MCF 10A (cell line): ENCODE data around the gene ARSA. TPM values are rescaled to one million over a fixed set of nuclear protein-coding genes. Genes with fewer than 3 reads are reported as not detected.

Experiments
- BruUV-seq: library from RNA; stranded (reverse); fragments of 400-500 nt; replicated peaks from 2 replicates; lab custom pipeline; 2021; lab: Mats Ljungman, UMichigan
- CTCF ChIA-PET: fragments of 300-600 bp; sonication (Branson Sonifier 250); formaldehyde crosslinking; extraction: SDS; loops from one replicate; lab custom pipeline; 2021; ENCODE audit warnings: antibody characterized with exemption, inconsistent platforms; lab: Yijun Ruan, JAX
- POLR2A ChIA-PET: fragments of 300-600, 350-650 bp; sonication (Branson Sonifier 250); formaldehyde crosslinking; extraction: SDS; loops from one replicate; lab custom pipeline; 2020; ENCODE audit warnings: antibody characterized with exemption, inconsistent platforms; lab: Yijun Ruan, JAX
- DNase-seq: peaks from one replicate; pipeline ENCODE4 v3.0.0-alpha.2; 2018; ENCODE audit not compliant: unreplicated experiment
- H3K27ac Mint-ChIP-seq: one replicate; pipeline ENCODE4 v1.8.0; 2022; ENCODE audit warnings: mild to moderate bottlenecking, low read depth, mixed read lengths; ENCODE audit not compliant: unreplicated experiment
- H3K27me3 Mint-ChIP-seq: one replicate; pipeline ENCODE4 v1.8.0; 2022; ENCODE audit warnings: mixed read lengths; ENCODE audit not compliant: insufficient read depth, unreplicated experiment
- H3K36me3 Mint-ChIP-seq: one replicate; pipeline ENCODE4 v1.8.0; 2022; ENCODE audit warnings: mild to moderate bottlenecking, moderate library complexity, mixed read lengths; ENCODE audit not compliant: insufficient read depth, unreplicated experiment
- H3K4me1 Mint-ChIP-seq: one replicate; pipeline ENCODE4 v1.8.0; 2022; ENCODE audit warnings: mixed read lengths; ENCODE audit not compliant: insufficient read depth, unreplicated experiment
- H3K4me3 Mint-ChIP-seq: one replicate; pipeline ENCODE4 v1.8.0; 2022; ENCODE audit warnings: mild to moderate bottlenecking, moderate library complexity, mixed read lengths; ENCODE audit not compliant: unreplicated experiment
- H3K9me3 Mint-ChIP-seq: one replicate; pipeline ENCODE4 v1.8.0; 2022; ENCODE audit warnings: mixed read lengths; ENCODE audit not compliant: unreplicated experiment
- intact Hi-C: fragments of 100-400 bp; cut with micrococcal nuclease; formaldehyde crosslinking; loops from 2 replicates; pipeline ENCODE4 v1.14.1; 2022
- total RNA-seq: library from RNA; stranded (reverse); gene quantifications from 2 replicates; pipeline ENCODE4 v1.2.3, GENCODE V29; 2022
- TF ChIP-seq, protein P1 (sequence below): fragments of 200-600 bp; IDR thresholded peaks from one replicate; pipeline ENCODE4 v1.8.0; 2022; ENCODE audit warnings: antibody characterized with exemption, mild to moderate bottlenecking; ENCODE audit not compliant: unreplicated experiment

Gene ARSA
- total RNA-seq, 1 experiment from 2014 or later, result 22.0 TPM

- no peak for DNase-seq
- no peak overlapping the region for H3K27ac Mint-ChIP-seq
- no TSS peak for BruUV-seq
- H3K4me3 Mint-ChIP-seq, result peak overlapping the region; percentile 58
- peaks cover 15% of the 10 kb centered on the region for H3K27me3 Mint-ChIP-seq
- H3K9me3 Mint-ChIP-seq, result no peaks in the 10 kb centered on the region
- no peaks in the 10 kb centered on the region for H3K4me1 Mint-ChIP-seq
- POLR2A ChIA-PET, result interaction anchor here (2.6 kb wide), 1 partner anchor 19 kb away, joined by 5 read pairs; no protein-coding TSS in a partner anchor
- CTCF ChIA-PET, result no interaction called here
- H3K36me3 Mint-ChIP-seq, result peaks cover 6% of the 10 kb centered on the region
- intact Hi-C loops, result no loop called here
- TF ChIP-seq, protein P1, sequence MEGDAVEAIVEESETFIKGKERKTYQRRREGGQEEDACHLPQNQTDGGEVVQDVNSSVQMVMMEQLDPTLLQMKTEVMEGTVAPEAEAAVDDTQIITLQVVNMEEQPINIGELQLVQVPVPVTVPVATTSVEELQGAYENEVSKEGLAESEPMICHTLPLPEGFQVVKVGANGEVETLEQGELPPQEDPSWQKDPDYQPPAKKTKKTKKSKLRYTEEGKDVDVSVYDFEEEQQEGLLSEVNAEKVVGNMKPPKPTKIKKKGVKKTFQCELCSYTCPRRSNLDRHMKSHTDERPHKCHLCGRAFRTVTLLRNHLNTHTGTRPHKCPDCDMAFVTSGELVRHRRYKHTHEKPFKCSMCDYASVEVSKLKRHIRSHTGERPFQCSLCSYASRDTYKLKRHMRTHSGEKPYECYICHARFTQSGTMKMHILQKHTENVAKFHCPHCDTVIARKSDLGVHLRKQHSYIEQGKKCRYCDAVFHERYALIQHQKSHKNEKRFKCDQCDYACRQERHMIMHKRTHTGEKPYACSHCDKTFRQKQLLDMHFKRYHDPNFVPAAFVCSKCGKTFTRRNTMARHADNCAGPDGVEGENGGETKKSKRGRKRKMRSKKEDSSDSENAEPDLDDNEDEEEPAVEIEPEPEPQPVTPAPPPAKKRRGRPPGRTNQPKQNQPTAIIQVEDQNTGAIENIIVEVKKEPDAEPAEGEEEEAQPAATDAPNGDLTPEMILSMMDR, result no peak
Observed at GRCh38 chr22:50601669-50602337, 26.1 kb downstream of the ARSA start.

GRCh38 chr22:50600967-50601668 is 26.8 kb downstream of the ARSA start:
- CTCF ChIA-PET, result no interaction called here
- no TSS peak for BruUV-seq
- H3K27me3 Mint-ChIP-seq, result peaks cover 13% of the 10 kb centered on the region

GRCh38 chr22:50600538-50600937 is 27.4 kb downstream of the ARSA start, which contains the start of gene MAPK8IP2:
MAPK8IP2 (plus strand) TSS chr22:50600793; CDS start chr22:50600819, 26 bp downstream.
- intact Hi-C loops, result no loop called here
- Mint-ChIP-seq H3K27me3 (peaks cover 13% of the 10 kb centered on the region), H3K4me3 (peak within 1 kb of the TSS; percentile 58), H3K36me3 (peaks cover 6% of the 10 kb centered on the region), H3K27ac (no peak within 1 kb of the TSS), H3K4me1 (no peaks in the 10 kb centered on the region), H3K9me3 (no peaks in the 10 kb centered on the region)
- TF ChIP-seq, protein P1, result no peak
- ChIA-PET CTCF (no interaction called here), POLR2A (interaction anchor here (0.5 kb wide), 1 partner anchor 17 kb away, joined by 4 read pairs; no protein-coding TSS in a partner anchor)
- BruUV-seq, result no TSS peak
- no peak for DNase-seq

More at GRCh38 chr22:50600967-50601668, 26.8 kb downstream of the ARSA start:
- Mint-ChIP-seq H3K36me3 (peaks cover 6% of the 10 kb centered on the region), H3K4me3 (peak overlapping the region; percentile 58), H3K4me1 (no peaks in the 10 kb centered on the region), H3K27ac (no peak overlapping the region), H3K9me3 (no peaks in the 10 kb centered on the region)
- intact Hi-C loops, result no loop called here
- DNase-seq, result no peak
- POLR2A ChIA-PET, result interaction anchor here (2.6 kb wide), 1 partner anchor 20 kb away, joined by 5 read pairs; no protein-coding TSS in a partner anchor
- TF ChIP-seq, protein P1, result no peak

GRCh38 chr22:50599816-50600455 is 28.0 kb downstream of the ARSA start:
- CTCF ChIA-PET, result no interaction called here
- BruUV-seq, result no TSS peak

More at GRCh38 chr22:50599816-50600455, 28.0 kb downstream of the ARSA start:
- Mint-ChIP-seq H3K4me3 (peak overlapping the region; percentile 50), H3K27me3 (peaks cover 13% of the 10 kb centered on the region), H3K4me1 (no peaks in the 10 kb centered on the region), H3K9me3 (no peaks in the 10 kb centered on the region), H3K27ac (no peak overlapping the region), H3K36me3 (peaks cover 6% of the 10 kb centered on the region)
- TF ChIP-seq, protein P1, result no peak
- POLR2A ChIA-PET, result interaction anchor here (0.5 kb wide), 1 partner anchor 16 kb away, joined by 4 read pairs; no protein-coding TSS in a partner anchor
- intact Hi-C loops, result no loop called here
- DNase-seq, result peak; percentile 9
